Measurements from ENCODE around the gene TBC1D3B. TPM values are rescaled to one million over a fixed set of nuclear protein-coding genes. Genes with fewer than 3 reads are reported as not detected.
"Not testable (repeated sequence)": the region's sequence is repeated elsewhere in the genome, so short reads cannot be mapped to it uniquely, and the experiment has no call there.

Gene TBC1D3B
- total RNA-seq (1 to 10 TPM; 1.3 to 5.6 (median 3.7) TPM), polyA plus RNA-seq (1 to 10 TPM; 1.3 to 2.0 (median 1.5) TPM)
- long read RNA-seq, donor 1, result 0 reads
- long read RNA-seq, donor 2, result 0 reads

DNA sequence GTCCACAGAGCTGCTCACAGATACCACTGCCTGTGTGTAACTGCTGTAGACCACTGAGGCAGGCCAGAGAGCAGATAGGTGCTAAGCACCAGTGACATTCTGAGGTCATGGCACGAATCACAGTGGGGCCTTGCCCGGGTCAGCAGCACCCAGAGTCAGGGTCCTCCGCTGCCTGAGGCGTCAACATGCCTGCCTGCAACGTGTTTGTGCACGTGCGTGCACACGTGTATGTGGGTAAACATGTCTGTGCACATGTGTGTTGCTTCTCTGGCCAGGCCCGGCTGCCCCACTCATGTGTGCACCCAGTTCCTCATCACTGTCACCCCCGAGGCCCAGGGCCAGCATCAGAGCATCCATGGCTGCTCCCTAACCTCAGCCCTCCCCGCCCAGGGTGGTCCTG is at the start of gene TBC1D3B:
Gene TBC1D3B, minus strand, starts transcription at position 101 of the 400 bp plus-strand sequence. CDS start 1,586 bp downstream, outside the sequence.
- WGBS, 3 donors, result no CpG with 5 or more reads among the region's 11 CpGs
- H3K9me3 ChIP-seq; H3K27ac ChIP-seq; intact Hi-C loops (cut with DNase I); H3K27me3 ChIP-seq (ENCODE audit: insufficient read depth in 3 of 3, low read length in 2 of 3); DNase-seq; H3K36me3 ChIP-seq (ENCODE audit: insufficient read depth in 1 of 2, low read depth in 1 of 2); H3K4me3 ChIP-seq; ATAC-seq; H3K4me1 ChIP-seq: not testable (repeated sequence)

DNA sequence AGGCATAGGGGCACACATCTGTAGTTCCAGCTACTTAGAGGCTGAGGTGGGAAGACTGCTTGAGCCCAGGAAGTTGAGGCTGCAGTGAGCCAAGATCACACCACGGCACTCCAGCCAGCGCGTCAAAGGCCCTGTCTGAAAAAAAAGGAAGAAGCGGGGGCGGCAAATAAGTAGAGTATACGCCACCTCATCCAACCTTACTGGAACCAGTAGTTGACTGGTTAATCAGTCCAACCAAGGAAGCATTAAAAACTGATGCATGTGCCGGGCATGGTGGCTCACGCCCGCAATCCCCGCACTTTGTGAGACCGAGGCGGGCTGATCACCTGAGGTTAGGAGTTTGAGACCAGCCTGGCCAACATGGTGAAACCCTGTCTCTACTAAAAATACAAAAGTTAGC is 46.5 kb upstream of the TBC1D3B start:
- H3K4me1 ChIP-seq; H3K27me3 ChIP-seq (ENCODE audit: insufficient read depth in 3 of 3, low read length in 2 of 3); H3K36me3 ChIP-seq (ENCODE audit: insufficient read depth in 1 of 2, low read depth in 1 of 2); intact Hi-C loops (cut with DNase I); DNase-seq; H3K9me3 ChIP-seq; H3K4me3 ChIP-seq; H3K27ac ChIP-seq; ATAC-seq: not testable (repeated sequence)
- WGBS, 3 donors, result 86 to 93% (median 90%) methylated on average over 11 to 12 of the region's 12 CpGs

DNA sequence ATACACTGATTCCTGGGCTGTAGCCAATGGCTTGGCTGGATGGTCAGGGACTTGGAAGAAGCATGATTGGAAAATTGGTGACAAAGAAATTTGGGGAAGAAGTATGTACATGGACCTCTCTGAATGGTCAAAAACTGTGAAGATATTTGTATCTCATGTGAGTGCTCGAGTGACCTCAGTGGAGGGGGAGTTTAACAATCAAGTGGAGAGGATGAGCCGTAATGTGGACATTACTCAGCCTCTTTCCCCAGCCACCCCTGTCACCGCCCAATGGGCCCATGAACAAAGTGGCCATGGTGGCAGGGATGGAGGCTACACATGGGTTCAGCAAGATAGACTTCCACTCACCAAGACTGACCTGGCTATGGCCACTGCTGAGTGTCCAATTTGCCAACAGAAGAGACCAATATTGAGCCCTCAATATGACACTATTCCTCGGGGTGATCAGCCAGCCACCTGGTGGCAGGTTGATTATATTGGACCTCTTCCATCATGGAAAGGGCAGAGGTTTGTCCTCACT is 45.2 kb upstream of the TBC1D3B start:
- H3K4me3 ChIP-seq; DNase-seq; H3K4me1 ChIP-seq; H3K9me3 ChIP-seq; intact Hi-C loops (cut with DNase I); H3K27ac ChIP-seq; ATAC-seq; H3K27me3 ChIP-seq (ENCODE audit: insufficient read depth in 3 of 3, low read length in 2 of 3); H3K36me3 ChIP-seq (ENCODE audit: insufficient read depth in 1 of 2, low read depth in 1 of 2): not testable (repeated sequence)
- WGBS, 3 donors, result 79 to 81% (median 80%) methylated on average over 4 of the region's 4 CpGs

DNA sequence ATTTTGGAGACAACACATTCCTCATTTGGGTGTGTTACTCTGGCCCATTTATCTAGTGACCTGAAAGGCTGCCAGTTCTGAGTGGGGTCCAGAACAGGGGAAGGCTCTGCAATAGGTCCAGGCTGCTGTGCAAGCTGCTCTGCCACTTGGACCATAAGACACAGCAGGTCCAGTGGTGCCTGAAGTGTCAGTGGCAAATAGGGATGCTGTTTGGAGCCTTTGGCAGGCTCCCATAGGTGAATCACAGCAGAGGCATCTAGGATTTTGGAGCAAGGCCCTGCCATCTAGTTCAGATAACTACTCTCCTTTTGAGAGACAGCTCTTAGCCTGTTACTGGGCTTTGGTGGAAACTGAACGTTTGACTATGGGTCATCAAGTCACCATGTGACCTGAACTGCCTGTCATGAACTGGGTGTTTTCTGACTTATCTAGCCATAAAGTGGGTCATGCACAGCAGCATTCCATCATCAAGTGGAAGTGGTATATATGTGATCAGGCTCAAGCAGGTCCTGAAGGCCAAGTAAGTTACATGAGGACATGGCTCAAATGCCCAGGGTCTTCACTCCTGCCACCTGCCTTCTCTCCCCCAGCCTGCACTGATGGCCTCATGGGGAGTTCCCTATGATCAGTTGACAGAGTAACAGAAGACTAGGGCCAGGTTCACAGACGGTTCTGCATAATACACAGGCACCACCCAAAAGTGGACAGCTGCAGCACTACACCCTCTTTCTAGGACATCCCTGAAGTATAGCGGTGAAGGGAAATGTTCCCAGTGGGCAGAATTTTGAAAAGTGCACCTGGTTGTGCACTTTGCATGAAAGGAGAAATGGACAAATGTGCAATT is 44.5 kb upstream of the TBC1D3B start:
- H3K4me1 ChIP-seq; H3K27ac ChIP-seq; H3K27me3 ChIP-seq (ENCODE audit: insufficient read depth in 3 of 3, low read length in 2 of 3); H3K4me3 ChIP-seq; ATAC-seq; intact Hi-C loops (cut with DNase I); DNase-seq; H3K9me3 ChIP-seq; H3K36me3 ChIP-seq (ENCODE audit: insufficient read depth in 1 of 2, low read depth in 1 of 2): not testable (repeated sequence)
- 40 to 55% (median 48%) methylated on average over 3 of the region's 3 CpGs for WGBS, 3 donors

DNA sequence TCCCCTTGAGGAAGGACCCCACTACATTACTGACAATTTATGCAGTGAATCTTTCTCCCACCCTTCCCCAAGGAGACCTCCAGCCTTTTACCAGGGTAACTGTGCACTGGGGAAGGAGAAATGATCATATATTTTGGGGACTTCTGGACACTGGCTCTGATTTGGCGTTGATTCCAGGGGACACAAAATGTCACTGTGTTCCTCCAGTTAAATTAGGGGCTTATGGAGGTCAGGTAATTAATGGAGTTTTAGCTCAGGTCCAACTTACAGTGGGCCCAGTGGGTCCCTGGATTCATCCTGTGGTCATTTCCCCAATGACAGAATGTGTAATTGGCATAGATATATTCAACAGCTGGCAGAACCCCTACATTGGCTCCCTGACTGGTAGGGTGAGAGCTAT is 43.1 kb upstream of the TBC1D3B start:
- H3K27me3 ChIP-seq (ENCODE audit: insufficient read depth in 3 of 3, low read length in 2 of 3); DNase-seq; intact Hi-C loops (cut with DNase I); H3K4me1 ChIP-seq; H3K9me3 ChIP-seq; ATAC-seq; H3K36me3 ChIP-seq (ENCODE audit: insufficient read depth in 1 of 2, low read depth in 1 of 2); H3K27ac ChIP-seq; H3K4me3 ChIP-seq: not testable (repeated sequence)
- WGBS, 3 donors, result 89 to 100% (median 92%) methylated on average over 1 of the region's 1 CpG

GRCh38 chr17:36215406-36216308 is 39.2 kb upstream of the TBC1D3B start:
- H3K36me3 ChIP-seq (ENCODE audit: insufficient read depth in 1 of 2, low read depth in 1 of 2); ATAC-seq; H3K4me1 ChIP-seq; H3K9me3 ChIP-seq; H3K4me3 ChIP-seq; H3K27me3 ChIP-seq (ENCODE audit: insufficient read depth in 3 of 3, low read length in 2 of 3); DNase-seq; H3K27ac ChIP-seq; intact Hi-C loops (cut with DNase I): not testable (repeated sequence)
- 74 to 82% (median 76%) methylated on average over 6 to 7 of the region's 7 CpGs for WGBS, 3 donors

DNA sequence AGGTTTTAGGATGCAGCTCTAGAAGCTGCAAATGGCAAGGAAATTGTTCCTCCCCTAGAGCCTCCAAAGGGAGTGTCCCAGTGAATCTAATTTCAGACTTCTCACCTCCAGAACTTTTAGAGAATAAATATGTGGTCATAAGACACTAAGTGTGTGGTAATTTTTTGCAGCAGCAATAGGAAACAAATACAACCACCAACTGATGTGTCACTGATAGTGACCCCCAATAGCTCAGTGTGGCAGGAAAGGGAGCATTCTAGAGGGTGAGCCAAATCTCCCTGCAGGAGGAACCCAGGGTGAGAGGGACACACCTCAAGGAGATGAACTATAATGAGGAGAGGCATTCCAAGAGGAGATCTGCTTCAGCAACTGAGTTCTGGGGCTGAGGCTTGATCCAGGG is 38.5 kb upstream of the TBC1D3B start:
- no peak for DNase-seq
- Histone ChIP-seq H3K27me3 (ENCODE audit: insufficient read depth in 3 of 3, low read length in 2 of 3) (no peaks in the 10 kb centered on the region), H3K4me3 (no peak overlapping the region)

More for the DNA sequence above, 38.5 kb upstream of the TBC1D3B start:
- Histone ChIP-seq H3K27ac (no peak overlapping the region), H3K9me3 (no peaks in the 10 kb centered on the region), H3K36me3 (ENCODE audit: insufficient read depth in 1 of 2, low read depth in 1 of 2) (no peaks in the 10 kb centered on the region), H3K4me1 (no peaks in the 10 kb centered on the region)
- no peak for ATAC-seq
- TF ChIP-seq, protein P1, sequence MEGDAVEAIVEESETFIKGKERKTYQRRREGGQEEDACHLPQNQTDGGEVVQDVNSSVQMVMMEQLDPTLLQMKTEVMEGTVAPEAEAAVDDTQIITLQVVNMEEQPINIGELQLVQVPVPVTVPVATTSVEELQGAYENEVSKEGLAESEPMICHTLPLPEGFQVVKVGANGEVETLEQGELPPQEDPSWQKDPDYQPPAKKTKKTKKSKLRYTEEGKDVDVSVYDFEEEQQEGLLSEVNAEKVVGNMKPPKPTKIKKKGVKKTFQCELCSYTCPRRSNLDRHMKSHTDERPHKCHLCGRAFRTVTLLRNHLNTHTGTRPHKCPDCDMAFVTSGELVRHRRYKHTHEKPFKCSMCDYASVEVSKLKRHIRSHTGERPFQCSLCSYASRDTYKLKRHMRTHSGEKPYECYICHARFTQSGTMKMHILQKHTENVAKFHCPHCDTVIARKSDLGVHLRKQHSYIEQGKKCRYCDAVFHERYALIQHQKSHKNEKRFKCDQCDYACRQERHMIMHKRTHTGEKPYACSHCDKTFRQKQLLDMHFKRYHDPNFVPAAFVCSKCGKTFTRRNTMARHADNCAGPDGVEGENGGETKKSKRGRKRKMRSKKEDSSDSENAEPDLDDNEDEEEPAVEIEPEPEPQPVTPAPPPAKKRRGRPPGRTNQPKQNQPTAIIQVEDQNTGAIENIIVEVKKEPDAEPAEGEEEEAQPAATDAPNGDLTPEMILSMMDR (IDR thresholded peaks at IDR 0.05), result no peak
- intact Hi-C loops (cut with DNase I), result no loop called here
